DMS 273 (cell line): ENCODE data around the gene DSE.

ENCODE experiments used
- DNase-seq: peaks from one replicate; lab custom pipeline; 2025; ENCODE audit not compliant: unreplicated experiment; lab: John Stamatoyannopoulos, UW

Gene DSE

DNA sequence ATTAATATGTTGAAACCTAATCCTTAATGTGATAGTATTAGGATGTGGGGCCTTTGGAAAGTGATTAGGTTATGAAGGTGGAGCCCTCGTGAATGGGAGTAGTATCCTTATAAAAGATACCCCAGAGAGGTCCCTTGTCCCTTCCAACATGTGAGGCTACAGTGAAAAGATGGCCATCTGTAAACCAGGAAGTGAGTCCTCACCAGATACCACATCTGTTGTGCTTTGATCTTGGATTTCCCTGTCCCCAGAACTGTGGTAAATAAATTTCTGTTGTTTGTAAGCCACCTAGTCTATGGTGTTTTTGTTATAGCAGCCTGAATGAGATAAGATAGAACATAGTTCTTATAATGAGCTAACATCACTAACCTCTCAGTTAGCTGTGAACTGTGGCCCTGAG lies 73.8 kb downstream of the DSE start:
- no peak for DNase-seq

DNA sequence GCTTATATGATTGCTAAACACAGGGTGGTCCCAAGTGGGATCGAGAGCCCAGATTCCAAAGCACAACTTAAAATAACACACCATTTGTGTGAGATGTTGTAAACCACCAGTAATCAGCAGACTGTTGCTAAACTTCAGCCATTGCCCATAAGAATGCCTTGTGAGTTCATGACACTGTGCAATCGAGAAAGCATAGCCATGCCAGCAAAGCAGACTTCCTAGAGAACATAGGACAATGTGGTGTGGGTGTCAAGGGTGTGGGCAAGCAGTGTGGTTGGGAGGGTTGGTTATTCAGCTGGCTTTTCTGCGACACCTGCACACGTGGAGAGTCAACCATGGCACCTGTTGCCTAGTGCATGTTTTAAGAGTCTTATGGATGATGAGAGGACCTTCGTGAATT lies 74.4 kb downstream of the DSE start:
- no peak for DNase-seq

DNA sequence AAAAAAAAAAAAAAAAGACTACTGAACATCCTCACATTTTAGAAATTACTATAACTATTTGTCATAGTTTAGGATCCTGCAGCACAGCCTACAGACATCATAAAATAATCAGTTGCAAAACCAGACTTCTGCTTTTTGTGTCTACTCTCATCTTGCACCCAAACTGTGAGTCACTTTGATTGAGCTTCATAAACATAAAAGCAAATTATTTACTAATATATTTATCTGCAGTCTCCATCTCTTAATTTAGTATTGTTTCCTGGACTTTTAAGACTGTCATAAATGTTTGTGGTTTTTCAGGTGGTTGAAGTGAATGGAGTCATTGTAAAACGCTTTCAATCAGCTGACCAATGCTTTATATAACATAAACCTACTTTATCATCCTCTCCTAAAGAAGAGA lies 75.7 kb downstream of the DSE start:
- DNase-seq = no peak

DNA sequence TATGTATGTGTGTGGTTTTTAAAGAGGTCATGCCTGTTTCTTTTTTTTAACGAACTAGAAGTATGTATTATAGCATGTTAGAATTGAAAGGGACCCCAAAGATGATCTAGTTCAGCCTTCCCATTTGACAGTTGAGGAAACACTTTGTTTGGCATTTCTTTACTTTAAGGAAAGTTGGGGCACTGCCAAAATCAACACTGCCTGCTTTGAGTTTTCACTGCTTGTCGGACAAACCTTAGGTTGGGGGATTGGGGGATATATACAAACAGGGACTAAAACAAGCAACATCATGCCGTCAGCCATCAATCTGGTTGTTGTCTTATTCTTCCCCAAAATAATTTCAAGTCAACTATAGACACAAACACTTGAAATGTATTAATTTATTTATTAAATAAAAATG lies 76.3 kb downstream of the DSE start:
- no peak for DNase-seq

DNA sequence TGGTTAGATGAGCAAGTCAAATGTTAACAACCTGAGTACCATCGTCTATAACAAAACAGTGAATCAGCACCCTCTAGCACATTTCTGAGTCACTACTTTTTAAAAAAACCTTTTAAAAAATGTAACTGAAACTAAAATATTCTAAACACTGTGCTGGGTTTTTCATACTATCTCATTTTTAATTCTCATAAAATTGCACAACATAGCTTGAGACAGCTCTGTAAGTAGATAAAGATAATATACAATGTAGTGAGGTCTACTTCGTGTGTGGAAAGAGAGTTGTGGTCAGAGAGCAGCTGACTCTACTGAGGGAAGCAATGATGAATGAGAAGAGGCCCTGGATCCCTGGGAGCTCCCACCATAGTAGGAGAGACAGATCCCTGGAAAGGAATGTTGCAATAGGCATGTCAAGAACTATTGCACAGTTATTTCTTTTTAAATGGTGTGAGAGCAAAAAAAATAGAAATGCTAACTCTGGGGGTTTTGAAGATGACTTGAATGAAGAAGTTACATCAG lies 76.8 kb downstream of the DSE start:
- no peak for DNase-seq

DNA sequence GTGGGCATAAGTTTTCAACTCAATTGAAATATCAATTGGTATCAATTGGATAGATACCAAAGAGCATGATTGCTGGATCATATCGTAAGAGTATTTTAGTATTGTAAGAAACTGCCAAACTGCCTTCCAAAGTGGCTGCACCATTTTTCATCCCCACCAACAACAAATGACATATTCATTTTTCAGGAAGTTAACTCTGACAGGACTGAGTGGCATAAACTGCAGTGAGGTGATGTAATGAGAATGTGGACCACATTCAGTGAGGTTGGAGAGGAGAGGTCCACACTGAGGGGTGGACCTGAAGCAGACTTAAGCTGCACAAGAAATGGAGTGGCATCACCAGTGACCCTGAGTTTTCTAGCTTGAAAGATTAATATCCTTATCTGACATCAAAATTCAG lies 78.8 kb downstream of the DSE start:
- DNase-seq = no peak

DNA sequence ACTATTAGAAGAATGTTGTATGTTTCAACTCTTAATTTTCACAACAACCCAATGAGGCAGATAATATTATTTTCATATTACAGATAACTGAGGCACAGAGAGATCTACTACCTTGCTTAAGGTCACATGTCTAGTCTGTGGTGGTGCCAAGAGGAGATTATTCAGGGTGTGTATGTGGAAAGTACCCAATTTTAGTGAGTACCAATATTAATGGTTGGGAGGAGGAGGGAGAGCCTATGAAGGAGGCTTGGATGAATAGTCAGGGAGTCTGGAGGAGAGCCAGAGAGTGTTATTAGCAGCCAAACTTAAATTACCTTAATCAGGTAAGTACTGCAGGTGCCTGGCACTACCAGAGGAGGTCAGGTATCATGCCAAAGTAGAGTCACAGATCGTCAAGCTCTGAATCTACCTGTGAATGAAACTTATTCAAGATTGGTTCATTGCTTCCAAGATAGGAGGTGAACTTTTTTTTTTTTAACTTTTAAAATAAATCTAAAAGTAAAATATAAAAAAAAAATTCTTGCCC lies 79.5 kb downstream of the DSE start:
- no peak for DNase-seq

DNA sequence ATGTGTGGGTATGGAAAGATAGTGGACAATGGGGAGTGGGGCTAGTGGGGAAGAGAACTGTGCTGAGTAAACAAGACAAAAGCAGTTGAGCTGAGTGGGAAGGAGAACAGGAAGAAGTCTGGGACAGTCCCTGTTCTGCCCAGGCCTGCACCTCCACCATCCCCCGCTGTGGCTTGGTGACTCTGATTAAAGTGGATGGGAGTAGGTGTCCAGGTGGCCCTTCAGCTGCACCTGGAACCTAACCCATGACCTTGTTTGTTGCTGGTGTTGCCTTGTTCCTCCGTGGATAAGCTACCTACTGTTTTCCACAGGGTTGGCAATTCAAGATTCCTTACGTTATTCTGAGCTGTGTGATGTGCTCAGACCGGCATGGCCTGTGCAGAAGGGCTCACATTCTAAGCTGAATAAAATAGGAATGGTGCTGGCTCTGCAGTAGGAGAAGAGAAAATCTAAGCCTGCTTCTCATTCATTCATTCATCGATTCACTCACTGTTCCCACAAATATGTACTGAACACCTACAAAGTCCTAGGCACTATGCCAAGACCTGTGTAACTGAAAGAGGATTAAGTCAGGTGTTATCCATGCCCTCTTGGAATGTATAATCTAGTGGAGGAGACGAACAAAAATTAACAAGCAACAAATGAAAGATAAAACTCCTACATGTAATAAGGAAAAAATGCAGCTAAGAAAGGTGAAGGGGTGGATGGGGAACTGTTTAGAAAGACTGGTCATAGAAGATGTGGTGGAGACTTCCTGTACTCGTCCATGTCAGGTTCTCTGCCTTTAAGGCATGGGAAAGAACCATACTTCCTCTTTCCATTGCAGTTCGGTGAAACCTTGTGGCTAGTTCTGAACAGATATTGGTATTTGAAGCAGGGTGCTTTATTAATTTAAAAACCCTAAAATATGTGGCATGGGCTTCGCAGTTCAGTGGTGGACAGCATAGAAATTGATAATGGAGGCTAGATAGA lies 80.3 kb downstream of the DSE start:
- DNase-seq = no peak

DNA sequence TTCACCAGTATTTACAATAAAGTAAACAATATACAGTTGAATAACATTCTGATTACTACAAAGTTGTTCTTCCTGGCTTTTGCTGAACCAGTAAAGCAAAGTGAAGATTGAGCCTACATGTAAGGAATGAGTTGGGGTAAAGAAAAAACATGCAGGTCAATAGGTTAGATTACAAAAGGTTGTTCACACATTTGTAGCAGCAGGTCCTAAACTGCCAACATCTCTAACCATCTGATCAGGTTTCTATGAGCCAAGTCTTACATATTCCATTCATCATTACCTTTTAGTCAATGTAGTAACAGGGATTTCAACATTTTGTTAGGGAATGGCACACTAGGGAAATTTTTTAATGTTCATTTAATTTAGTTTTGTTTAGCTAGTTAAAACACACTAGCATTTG lies 81.2 kb downstream of the DSE start:
- no peak for DNase-seq

DNA sequence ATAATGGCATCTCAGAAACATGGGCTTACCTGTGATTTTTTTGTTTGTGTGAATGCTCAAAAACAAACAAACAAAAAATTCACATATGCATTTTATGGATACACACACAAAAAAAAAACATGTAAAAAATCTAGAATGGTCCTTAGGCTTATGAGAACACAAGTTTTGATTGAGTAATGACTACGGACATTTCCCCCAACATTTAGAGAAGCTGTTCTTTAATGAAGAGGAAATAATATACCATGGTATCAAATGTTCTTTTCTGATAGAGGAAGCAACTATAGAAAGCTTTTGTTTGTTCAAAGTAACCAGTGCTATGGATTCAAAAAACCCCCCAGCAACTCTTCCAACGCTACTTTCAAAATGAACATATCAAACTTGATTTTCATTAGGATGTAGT lies 81.8 kb downstream of the DSE start:
- DNase-seq = no peak

DNA sequence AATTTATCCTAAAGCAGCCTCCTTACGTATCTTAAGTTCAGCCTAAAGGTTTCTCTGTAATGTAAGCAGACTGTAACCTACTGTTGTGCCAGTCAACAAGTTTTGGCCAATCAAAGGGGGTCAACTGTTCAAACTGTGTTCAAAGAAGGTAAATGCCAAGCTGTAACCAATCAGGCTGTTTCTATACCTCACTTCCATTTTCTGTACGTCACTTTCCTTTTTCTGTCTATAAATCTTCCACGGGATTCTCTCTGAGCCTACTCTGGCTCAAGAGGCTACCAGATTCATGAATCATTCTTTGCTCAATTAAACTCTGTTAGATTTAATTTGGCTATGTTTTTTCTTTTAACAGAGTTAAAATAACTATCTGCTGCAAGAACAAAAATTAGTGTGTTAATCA lies 85.4 kb downstream of the DSE start:
- DNase-seq = no peak

DNA sequence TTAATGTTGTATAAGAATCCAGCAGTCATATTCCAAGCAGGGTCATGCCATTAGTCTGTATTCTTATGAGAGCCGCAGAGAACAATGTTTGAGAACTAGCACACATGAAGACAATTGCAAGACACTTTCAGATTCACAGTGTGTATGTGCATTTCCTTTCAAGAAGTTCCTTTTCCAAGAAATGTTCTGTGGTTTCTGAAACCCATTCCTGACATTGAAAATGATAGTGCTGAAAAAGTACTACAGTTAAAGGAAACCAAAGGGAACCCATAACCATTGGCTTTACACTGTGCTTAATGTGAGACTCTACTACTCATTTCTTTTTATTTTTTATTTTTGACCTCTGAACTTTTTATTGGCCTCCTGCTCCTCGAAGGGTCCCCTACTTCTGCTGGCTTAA lies 86.2 kb downstream of the DSE start:
- no peak for DNase-seq

DNA sequence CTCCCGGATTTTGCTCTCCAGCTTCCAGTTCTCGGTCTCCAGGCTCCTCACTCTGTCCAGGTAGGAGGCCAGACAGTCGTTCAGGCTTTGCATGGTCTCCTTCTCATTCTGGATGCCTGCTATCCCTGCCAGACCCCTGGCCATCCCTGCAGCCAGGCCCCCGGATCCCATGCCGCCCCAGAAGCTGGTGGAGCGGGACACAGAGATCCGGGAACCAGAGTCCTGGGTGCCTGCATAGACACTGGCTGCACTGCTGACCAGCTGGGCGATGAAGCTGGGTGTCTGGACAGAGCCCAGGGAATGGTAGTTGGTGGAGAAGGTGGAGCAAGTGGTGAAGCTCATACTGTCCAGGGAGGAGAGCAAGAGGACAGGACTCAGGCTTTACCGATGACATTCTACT lies 87.5 kb downstream of the DSE start:
- no peak for DNase-seq

DNA sequence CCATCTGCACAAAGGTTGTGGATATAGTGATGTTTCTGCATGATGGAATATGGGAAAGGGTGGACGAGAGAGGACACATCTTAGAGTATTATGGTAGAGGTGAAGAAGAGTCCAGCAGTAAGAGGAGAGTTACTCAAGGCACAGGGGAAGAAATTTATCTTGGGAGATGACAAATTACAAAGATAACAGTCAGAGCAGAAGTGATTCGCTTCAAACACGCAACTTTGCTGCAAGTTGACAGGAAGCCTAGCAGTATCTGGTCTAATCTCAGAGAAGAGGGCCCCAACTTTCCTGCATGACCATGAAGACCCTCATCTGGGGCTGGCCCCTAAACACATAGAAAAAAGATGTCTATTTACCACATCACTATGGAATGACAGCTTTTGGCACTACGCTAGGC lies 89.2 kb downstream of the DSE start:
- DNase-seq = no peak

DNA sequence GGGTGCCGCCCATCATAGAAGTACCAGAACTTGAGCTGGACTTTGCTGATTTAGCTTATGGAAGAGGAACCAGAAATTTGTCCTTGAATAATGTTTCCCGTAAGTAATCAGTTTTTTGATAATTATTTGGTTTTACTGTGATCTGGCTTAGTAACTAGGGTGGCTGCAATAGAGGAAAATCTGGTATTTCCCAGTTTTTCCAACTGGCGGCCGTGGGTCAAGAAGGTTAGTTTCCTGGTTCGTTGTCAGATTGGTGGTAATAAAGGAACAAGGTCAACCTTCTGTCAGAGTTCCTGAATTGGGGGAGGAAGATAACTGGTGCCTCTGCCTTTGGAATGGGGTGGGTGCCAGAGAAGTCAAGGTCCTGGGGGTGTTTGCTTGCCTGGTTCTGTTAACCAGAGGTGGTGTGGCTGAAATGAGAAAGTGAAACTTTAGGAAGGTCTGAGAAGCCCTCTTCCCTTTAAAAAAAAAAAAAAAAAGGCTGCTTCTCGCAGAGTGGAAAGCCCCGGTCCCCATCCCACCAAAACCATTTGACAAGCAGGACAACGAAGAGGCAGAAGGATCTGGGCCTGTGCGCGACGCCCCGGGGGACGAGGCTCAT lies 90.7 kb downstream of the DSE start, which contains the start of gene CALHM6:
CALHM6 (plus strand) TSS at position 45 of the 601 bp plus-strand sequence; CDS start at position 600, 555 bp downstream.
- DNase-seq = no peak

DNA sequence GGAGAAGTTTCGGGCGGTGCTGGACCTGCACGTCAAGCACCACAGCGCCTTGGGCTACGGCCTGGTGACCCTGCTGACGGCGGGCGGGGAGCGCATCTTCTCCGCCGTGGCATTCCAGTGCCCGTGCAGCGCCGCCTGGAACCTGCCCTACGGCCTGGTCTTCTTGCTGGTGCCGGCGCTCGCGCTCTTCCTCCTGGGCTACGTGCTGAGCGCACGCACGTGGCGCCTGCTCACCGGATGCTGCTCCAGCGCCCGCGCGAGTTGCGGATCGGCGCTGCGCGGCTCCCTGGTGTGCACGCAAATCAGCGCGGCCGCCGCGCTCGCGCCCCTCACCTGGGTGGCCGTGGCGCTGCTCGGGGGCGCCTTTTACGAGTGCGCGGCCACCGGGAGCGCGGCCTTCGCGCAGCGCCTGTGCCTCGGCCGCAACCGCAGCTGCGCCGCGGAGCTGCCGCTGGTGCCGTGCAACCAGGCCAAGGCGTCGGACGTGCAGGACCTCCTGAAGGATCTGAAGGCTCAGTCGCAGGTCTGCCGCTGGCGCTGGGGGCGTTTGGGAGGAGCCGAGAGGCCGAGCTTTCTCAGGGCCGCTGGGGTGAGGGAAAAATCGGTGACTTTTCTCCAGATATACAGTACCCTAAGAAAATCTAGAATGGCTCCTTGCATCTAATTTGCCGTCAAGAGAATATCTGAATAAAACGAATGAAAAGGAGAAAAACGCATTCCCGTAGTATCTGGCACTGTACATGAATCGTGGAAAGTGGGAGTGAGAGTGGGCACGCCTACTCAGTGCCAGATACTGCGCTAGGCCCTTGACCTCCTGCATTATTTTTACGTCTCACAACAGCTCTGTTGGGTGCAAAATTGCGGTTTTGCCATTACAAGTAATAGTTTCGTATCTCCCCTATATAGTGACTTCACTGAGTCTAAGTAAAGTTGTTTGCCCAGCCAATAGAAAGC lies 91.5 kb downstream of the DSE start:
- DNase-seq = peak; percentile 77

DNA sequence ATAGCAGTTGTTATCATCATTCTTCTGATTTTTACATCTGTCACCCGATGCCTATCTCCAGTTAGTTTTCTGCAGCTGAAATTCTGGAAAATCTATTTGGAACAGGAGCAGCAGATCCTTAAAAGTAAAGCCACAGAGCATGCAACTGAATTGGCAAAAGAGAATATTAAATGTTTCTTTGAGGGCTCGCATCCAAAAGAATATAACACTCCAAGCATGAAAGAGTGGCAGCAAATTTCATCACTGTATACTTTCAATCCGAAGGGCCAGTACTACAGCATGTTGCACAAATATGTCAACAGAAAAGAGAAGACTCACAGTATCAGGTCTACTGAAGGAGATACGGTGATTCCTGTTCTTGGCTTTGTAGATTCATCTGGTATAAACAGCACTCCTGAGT lies 92.6 kb downstream of the DSE start:
- DNase-seq = no peak

DNA sequence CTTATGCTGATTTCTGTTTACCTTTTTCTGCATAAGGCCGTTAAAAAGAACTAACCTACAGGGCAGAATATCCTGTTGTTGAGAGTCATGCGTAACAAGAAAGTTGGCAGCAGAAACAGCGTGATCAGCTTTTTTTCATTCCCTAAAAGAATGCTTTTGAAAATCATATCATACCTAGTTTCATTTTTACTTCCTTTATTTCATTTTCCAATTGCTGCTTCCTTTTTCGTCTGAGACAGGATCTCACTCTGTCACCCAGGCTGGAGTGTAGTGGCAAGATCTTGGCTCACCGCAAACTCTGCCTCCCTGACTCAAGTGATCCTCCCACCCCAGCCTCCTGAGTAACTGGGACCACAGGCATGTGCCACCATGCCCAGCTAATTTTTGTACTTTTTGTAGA lies 94.5 kb downstream of the DSE start:
- DNase-seq = no peak

DNA sequence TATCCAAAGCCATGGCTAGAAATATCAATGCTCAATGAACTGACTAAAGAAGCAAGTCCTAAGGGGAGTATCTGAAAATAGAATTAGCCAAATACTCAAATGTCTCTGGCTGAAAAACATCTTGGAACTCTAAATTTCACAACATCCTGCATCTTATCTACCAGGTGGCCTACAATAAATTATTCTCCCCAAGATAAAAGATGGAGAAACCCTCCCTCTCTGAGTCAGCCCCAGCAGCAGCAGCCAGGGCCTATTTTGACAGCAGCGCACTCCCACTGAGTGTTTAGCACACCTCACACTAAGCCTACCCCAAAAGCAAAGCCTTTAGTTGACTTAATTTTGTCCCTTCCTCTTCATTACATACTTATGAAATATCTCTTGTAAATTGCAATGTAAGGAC lies 96.3 kb downstream of the DSE start:
- DNase-seq = no peak

DNA sequence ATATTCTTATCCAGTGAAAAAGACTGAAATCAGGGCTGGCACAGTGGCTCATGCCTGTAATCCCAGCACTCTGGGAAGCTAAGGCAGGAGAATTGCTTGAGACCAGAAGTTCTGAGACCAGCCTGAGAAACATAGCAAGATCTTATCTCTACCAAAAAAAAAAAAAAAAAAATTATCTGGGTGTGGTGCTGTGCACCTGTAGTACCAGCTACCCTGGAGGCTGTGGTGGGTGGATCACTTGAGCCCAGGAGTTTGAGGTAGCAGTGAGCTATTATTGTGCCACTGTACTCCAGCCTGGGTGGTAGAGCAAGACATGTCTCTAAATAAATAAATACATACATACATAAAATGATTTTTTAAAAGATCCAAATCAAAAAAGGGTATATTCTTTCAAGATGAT lies 96.8 kb downstream of the DSE start:
- DNase-seq = no peak

DNA sequence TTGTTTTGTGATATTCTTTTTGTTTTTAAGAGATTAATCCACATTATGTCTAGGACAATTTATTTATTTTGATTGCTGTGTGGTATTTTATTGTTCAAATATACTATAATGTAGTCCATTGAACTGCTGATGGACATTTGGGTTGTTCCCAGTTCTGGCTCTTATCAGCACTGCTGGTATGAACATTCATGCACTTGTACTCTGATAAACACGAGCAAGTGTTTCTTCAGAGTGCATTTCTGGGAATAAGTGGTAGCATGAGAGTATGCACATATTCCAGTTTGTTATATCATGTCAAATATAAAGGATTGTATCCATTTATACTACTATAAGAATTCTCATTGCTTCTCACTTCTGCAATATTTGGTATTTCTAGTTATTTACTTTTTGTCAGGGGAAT lies 97.5 kb downstream of the DSE start:
- no peak for DNase-seq
